CD4-positive, alpha-beta T cell (primary cell): Measurements from ENCODE around the gene RAB11FIP3. TPM values are rescaled to one million over a fixed set of nuclear protein-coding genes. Genes with fewer than 3 reads are reported as not detected.

ENCODE experiments used
- ATAC-seq: fragments of 200-7000 bp; cut with Tn5 transposase; one replicate; pipeline ENCODE4 v1.10.0; 2022; ENCODE audit warnings: mild to moderate bottlenecking; ENCODE audit not compliant: poor library complexity
- CTCF ChIA-PET: fragments of 350-600 bp; sonication (Branson Sonifier 250); formaldehyde crosslinking; loops from one replicate; lab custom pipeline; 2021; ENCODE audit warnings: antibody characterized with exemption, inconsistent platforms; lab: Charles Lee
- POLR2A ChIA-PET: fragments of 350-600 bp; sonication (Branson Sonifier 250); formaldehyde crosslinking; loops from one replicate; lab custom pipeline; 2021; ENCODE audit warnings: antibody characterized with exemption, inconsistent platforms; lab: Charles Lee
- DNase-seq, 14 experiments: peaks; one replicate each; pipeline ENCODE4 v3.0.0-alpha.2; 2013 to 2020; ENCODE audit warnings: mixed read lengths in 2 of 14
- H3K27ac ChIP-seq, 2 donors: one replicate each; pipeline versions ENCODE4 v1.5.1 to v1.7.0; 2013; ENCODE audit warnings: low read length in 2 of 2, low read depth in 1 of 2, mild to moderate bottlenecking in 1 of 2
- H3K27me3 ChIP-seq, 2 experiments: 1 replicate in 1 of 2; 2 replicates in 1 of 2; pipeline versions ENCODE4 v1.6.1 to v1.7.0; 2013; ENCODE audit warnings: low read length in 2 of 2, control low read depth in 1 of 2, mild to moderate bottlenecking in 1 of 2, moderate library complexity in 1 of 2; ENCODE audit not compliant: insufficient read depth in 2 of 2, control insufficient read depth in 1 of 2
- H3K36me3 ChIP-seq: one replicate; pipeline ENCODE4 v1.6.1; 2013; ENCODE audit warnings: low read length, control low read depth; ENCODE audit not compliant: insufficient read depth
- H3K4me1 ChIP-seq: one replicate; pipeline ENCODE4 v1.6.1; 2013; ENCODE audit warnings: low read length, control low read depth; ENCODE audit not compliant: insufficient read depth
- H3K4me3 ChIP-seq: one replicate; pipeline ENCODE4 v1.5.1; 2013; ENCODE audit warnings: mild to moderate bottlenecking, low read length, moderate library complexity
- H3K9me3 ChIP-seq, 2 experiments: 1 replicate in 1 of 2; 2 replicates in 1 of 2; pipeline versions ENCODE4 v1.6.1 to v1.7.0; 2013; ENCODE audit warnings: low read length in 2 of 2, mild to moderate bottlenecking in 2 of 2, control low read depth in 1 of 2, moderate library complexity in 1 of 2; ENCODE audit not compliant: control insufficient read depth in 1 of 2, insufficient read depth in 1 of 2
- H3K27ac Mint-ChIP-seq: one replicate; pipeline ENCODE4 v1.8.0; 2020; ENCODE audit warnings: mixed read lengths
- H3K27me3 Mint-ChIP-seq: one replicate; pipeline ENCODE4 v1.8.0; 2021; ENCODE audit warnings: mixed read lengths
- H3K36me3 Mint-ChIP-seq: one replicate; pipeline ENCODE4 v1.8.0; 2021; ENCODE audit warnings: low read depth, mixed read lengths
- H3K4me1 Mint-ChIP-seq: one replicate; pipeline ENCODE4 v1.8.0; 2021; ENCODE audit warnings: low read depth, mixed read lengths
- H3K4me3 Mint-ChIP-seq: one replicate; pipeline ENCODE4 v1.8.0; 2020; ENCODE audit warnings: mild to moderate bottlenecking, mixed read lengths
- H3K9me3 Mint-ChIP-seq: one replicate; pipeline ENCODE4 v1.8.0; 2020; ENCODE audit warnings: mixed read lengths
- intact Hi-C, 2 experiments: fragments of 100-400 bp; cut with DNase I in 1 of 2; cut with micrococcal nuclease in 1 of 2; formaldehyde crosslinking; loops; one replicate each; pipeline versions ENCODE4 v1.15.1 to v1.9.0; 2023 to 2025; cut with DNase I, micrococcal nuclease
- polyA plus RNA-seq, 2 donors: library from polyadenylated mRNA; unstranded; fragments of 120-200 nt; gene quantifications; one replicate each; pipeline ENCODE4 v1.2.1, GENCODE V29; 2013
- total RNA-seq, 174 experiments: library from RNA in 2 of 174; stranded (reverse) in 2 of 174; gene quantifications; one replicate each; pipeline ENCODE4 v1.2.3 and lab custom pipeline; 2021 to 2026
- TF ChIP-seq, protein P1 (sequence below): fragments of 200-600 bp; IDR thresholded peaks from one replicate; pipeline ENCODE4 v1.8.0; 2022; ENCODE audit warnings: antibody characterized with exemption, mild to moderate bottlenecking

Gene RAB11FIP3, protein sequence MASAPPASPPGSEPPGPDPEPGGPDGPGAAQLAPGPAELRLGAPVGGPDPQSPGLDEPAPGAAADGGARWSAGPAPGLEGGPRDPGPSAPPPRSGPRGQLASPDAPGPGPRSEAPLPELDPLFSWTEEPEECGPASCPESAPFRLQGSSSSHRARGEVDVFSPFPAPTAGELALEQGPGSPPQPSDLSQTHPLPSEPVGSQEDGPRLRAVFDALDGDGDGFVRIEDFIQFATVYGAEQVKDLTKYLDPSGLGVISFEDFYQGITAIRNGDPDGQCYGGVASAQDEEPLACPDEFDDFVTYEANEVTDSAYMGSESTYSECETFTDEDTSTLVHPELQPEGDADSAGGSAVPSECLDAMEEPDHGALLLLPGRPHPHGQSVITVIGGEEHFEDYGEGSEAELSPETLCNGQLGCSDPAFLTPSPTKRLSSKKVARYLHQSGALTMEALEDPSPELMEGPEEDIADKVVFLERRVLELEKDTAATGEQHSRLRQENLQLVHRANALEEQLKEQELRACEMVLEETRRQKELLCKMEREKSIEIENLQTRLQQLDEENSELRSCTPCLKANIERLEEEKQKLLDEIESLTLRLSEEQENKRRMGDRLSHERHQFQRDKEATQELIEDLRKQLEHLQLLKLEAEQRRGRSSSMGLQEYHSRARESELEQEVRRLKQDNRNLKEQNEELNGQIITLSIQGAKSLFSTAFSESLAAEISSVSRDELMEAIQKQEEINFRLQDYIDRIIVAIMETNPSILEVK
- total RNA-seq (10 to 100 TPM; 28.4 to 29.0 TPM), total RNA-seq (lab: John Stamatoyannopoulos, UW) (15.7 to 67.1 (median 39.8) reads per million in 172 experiments)
- polyA plus RNA-seq (2013, experiment 1 of 2) = 17.9 TPM
- polyA plus RNA-seq (2013, experiment 2 of 2) = 24.0 TPM

DNA sequence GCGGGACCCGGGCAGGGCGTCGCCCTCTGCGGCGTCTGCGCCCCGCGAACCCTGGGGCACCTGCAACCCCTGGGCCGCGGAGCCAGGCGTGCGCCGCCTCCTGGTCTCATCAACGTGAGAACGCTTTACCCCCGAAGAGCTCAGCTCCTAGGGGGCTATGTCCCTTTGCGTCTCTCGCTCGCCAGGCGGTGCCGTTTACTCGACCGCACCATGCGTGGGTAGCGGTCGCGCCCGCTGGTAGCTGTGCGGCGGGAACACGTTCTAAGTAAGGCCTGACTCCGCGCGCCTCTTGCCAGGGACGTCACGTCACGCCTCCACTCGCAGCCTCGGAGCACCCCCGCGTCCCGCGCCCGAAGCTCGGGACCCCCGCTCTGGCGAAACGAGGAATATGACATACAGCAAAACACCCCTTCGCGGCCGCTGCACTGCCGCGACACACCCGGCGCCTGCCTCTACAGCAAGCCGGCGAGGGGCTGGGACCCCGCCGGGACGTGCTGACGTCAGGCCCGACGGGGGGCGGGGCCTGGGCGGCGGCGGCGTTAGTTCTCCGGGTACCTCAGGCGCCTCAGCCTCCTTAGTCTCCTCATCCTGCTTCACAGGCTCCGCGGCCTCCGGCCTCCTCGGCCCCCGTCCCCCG, at the start of gene RAB11FIP3:
RAB11FIP3 (plus strand) TSS at position 568 of the 637 bp plus-strand sequence. CDS start 358 bp downstream, outside the sequence.
- ChIA-PET CTCF (interaction anchor here (0.9 to 1.2 kb wide), 3 partner anchors 24 to 63 kb away, joined by 5 to 7 read pairs (median 5); partner anchors contain the start of gene DECR2), POLR2A (interaction anchor here (0.8 to 2.2 kb wide), 5 partner anchors 24 to 245 kb away, joined by 3 to 16 read pairs (median 7); partner anchors contain the start of genes DECR2, MRPL28 and PGAP6)
- H3K9me3 Mint-ChIP-seq = no peaks in the 10 kb centered on the region
- peak within 1 kb of the TSS; percentile 70 to 84 for H3K27ac ChIP-seq
- H3K36me3 ChIP-seq = no peaks in the 10 kb centered on the region
- H3K27me3 ChIP-seq = no peaks in the 10 kb centered on the region
- no peaks in the 10 kb centered on the region for H3K27me3 Mint-ChIP-seq
- intact Hi-C loops = loop anchor here (1.0 to 5.0 kb wide), 5 partner anchors 24 to 102 kb away; partner anchors contain the start of genes AXIN1 (in 2 of the 2), CAPN15 (in 1 of the 2) and DECR2 (in 1 of the 2)
- peak; percentile 65 to 91 (median 84) for DNase-seq
- H3K4me3 ChIP-seq = peak within 1 kb of the TSS; percentile 72
- H3K9me3 ChIP-seq = no peaks in the 10 kb centered on the region
- peaks cover 34% of the 10 kb centered on the region for H3K4me1 ChIP-seq
- peak within 1 kb of the TSS; percentile 93 for H3K27ac Mint-ChIP-seq
- peak; percentile 89 for ATAC-seq
- H3K36me3 Mint-ChIP-seq = peaks cover 19% of the 10 kb centered on the region
- TF ChIP-seq, protein P1, sequence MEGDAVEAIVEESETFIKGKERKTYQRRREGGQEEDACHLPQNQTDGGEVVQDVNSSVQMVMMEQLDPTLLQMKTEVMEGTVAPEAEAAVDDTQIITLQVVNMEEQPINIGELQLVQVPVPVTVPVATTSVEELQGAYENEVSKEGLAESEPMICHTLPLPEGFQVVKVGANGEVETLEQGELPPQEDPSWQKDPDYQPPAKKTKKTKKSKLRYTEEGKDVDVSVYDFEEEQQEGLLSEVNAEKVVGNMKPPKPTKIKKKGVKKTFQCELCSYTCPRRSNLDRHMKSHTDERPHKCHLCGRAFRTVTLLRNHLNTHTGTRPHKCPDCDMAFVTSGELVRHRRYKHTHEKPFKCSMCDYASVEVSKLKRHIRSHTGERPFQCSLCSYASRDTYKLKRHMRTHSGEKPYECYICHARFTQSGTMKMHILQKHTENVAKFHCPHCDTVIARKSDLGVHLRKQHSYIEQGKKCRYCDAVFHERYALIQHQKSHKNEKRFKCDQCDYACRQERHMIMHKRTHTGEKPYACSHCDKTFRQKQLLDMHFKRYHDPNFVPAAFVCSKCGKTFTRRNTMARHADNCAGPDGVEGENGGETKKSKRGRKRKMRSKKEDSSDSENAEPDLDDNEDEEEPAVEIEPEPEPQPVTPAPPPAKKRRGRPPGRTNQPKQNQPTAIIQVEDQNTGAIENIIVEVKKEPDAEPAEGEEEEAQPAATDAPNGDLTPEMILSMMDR = peak; percentile 21
- peak within 1 kb of the TSS; percentile 95 for H3K4me3 Mint-ChIP-seq
- peaks cover 38% of the 10 kb centered on the region for H3K4me1 Mint-ChIP-seq

DNA sequence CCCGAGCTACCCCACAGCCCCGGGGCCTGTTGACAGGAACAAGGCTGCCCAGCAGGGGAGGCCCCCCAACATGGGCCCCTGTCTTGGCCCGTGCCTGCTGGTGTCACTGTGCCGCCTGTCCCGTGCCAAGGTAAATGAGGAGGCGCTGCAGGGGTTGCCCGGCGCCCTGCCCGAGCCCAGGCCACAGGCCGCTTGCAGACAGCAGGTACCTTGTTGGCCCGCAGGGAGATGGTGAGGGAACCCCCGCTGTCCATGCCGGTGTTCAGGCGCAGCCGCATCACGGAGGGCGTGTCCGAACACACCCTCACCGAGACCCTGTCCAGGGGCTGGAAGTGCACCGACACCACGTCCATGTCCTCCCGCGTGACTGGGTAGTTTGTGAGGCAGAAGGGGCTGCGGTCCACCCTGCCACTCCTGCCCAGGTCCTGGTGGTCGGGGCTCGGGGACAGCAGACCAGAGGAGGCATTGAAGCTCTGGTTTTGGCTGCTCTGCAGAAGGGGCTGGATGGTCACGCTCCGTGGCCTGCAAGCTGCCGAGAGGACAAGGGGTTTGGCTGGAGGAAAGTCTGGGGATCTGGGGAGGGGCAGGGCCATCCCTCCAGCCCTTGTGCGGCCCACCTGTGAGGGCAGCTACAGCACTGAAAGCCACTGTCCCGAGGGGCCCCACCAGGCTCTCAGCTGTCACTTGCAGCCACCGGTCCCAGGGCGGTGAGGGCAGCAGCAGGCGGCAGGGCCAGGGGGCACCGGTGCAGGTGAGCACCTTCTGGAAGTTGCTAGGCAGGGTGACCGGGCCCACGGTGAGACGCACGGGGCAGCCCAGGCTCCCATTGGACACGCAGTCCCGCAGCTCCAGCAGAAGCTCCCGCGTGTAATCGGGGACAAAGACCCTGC, 49.3 kb upstream of the RAB11FIP3 start:
- Histone ChIP-seq H3K27me3 (no peaks in the 10 kb centered on the region), H3K36me3 (peaks cover 55% of the 10 kb centered on the region), H3K4me1 (peaks cover 32% of the 10 kb centered on the region), H3K9me3 (peaks cover 0 to 8% of the 10 kb centered on the region in 2 experiments), H3K4me3 (no peak overlapping the region), H3K27ac (no peak overlapping the region)
- Mint-ChIP-seq H3K27me3 (no peaks in the 10 kb centered on the region), H3K27ac (no peak overlapping the region), H3K4me3 (no peak overlapping the region), H3K4me1 (peaks cover 11% of the 10 kb centered on the region), H3K9me3 (no peaks in the 10 kb centered on the region), H3K36me3 (peaks cover 32% of the 10 kb centered on the region)
- intact Hi-C loops = no loop called here
- ChIA-PET CTCF (no interaction called here), POLR2A (no interaction called here)
- TF ChIP-seq, protein P1 = no peak
- no peak for DNase-seq
- ATAC-seq = no peak
